ENCODE measurements around the gene COL9A3. TPM values are rescaled to one million over a fixed set of nuclear protein-coding genes. Genes with fewer than 3 reads are reported as not detected.

COL9A3 gene
- polyA plus RNA-seq, 1 donor from 2014 or later = 3.1 TPM

DNA sequence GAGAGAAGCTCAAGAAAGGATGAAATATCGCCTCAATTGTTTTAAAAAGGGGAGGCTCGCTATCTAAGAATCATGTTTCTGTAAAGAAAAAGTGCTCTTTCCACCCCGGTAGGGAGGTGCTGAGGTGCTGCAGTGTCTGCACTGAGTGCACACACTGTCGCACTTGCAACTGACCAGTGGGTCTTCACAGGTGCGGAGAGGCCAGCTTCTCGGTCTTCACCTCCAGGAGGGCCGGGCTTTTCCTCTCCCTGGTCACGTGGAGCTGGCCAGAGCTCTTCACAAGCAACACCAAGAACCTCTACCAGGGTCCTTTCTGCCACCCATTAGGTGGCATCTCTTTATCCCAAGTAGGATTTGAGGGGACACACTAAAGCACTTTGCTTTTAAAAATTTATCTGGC, 72.6 kb downstream of the COL9A3 start:
- no peak overlapping the region for H3K9ac ChIP-seq (ENCODE audit: low read length)
- no peaks in the 10 kb centered on the region for H3K9me3 ChIP-seq (ENCODE audit: low read length)
- no peak overlapping the region for H2AFZ ChIP-seq (ENCODE audit: low read depth, low read length)
- no peak overlapping the region for H3K4me2 ChIP-seq (ENCODE audit: low read length)
- no peak overlapping the region for H3K4me3 ChIP-seq (ENCODE audit: low read length)
- H3K27ac ChIP-seq (ENCODE audit: low read length) = no peak overlapping the region
- peaks cover 10% of the 10 kb centered on the region for H3K36me3 ChIP-seq (ENCODE audit: insufficient read depth, low read length)
- no peaks in the 10 kb centered on the region for H3K27me3 ChIP-seq (ENCODE audit: insufficient read depth, low read depth, low read length)
- no peaks in the 10 kb centered on the region for H3K9me2 ChIP-seq (ENCODE audit: insufficient read depth, low read length)
- H4K20me1 ChIP-seq (ENCODE audit: insufficient read depth) = no peaks in the 10 kb centered on the region
- H3F3A ChIP-seq (ENCODE audit: insufficient read depth, low read length, poor library complexity, severe bottlenecking) = no peaks in the 10 kb centered on the region
- no peaks in the 10 kb centered on the region for H3K79me2 ChIP-seq (replicated peaks; ENCODE audit: insufficient read depth, low read length)
- TF ChIP-seq EP300 (conservative IDR thresholded peaks at IDR 0.05; ENCODE audit: poor library complexity, severe bottlenecking) (no peak), TAF1 (IDR thresholded peaks at IDR 0.05; ENCODE audit: low read depth) (no peak), RAD21 (conservative IDR thresholded peaks at IDR 0.05) (no peak), POLR2AphosphoS5 (IDR thresholded peaks at IDR 0.05) (no peak), EZH2 (IDR thresholded peaks at IDR 0.05; ENCODE audit: borderline replicate concordance, insufficient read depth, low read length, poor library complexity, severe bottlenecking) (no peak), SMC3 (conservative IDR thresholded peaks at IDR 0.05; ENCODE audit: poor library complexity) (no peak), MXI1 (conservative IDR thresholded peaks at IDR 0.05; ENCODE audit: poor library complexity, severe bottlenecking) (no peak)
- TF ChIP-seq, protein P1, sequence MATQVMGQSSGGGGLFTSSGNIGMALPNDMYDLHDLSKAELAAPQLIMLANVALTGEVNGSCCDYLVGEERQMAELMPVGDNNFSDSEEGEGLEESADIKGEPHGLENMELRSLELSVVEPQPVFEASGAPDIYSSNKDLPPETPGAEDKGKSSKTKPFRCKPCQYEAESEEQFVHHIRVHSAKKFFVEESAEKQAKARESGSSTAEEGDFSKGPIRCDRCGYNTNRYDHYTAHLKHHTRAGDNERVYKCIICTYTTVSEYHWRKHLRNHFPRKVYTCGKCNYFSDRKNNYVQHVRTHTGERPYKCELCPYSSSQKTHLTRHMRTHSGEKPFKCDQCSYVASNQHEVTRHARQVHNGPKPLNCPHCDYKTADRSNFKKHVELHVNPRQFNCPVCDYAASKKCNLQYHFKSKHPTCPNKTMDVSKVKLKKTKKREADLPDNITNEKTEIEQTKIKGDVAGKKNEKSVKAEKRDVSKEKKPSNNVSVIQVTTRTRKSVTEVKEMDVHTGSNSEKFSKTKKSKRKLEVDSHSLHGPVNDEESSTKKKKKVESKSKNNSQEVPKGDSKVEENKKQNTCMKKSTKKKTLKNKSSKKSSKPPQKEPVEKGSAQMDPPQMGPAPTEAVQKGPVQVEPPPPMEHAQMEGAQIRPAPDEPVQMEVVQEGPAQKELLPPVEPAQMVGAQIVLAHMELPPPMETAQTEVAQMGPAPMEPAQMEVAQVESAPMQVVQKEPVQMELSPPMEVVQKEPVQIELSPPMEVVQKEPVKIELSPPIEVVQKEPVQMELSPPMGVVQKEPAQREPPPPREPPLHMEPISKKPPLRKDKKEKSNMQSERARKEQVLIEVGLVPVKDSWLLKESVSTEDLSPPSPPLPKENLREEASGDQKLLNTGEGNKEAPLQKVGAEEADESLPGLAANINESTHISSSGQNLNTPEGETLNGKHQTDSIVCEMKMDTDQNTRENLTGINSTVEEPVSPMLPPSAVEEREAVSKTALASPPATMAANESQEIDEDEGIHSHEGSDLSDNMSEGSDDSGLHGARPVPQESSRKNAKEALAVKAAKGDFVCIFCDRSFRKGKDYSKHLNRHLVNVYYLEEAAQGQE (IDR thresholded peaks at IDR 0.05; ENCODE audit: borderline replicate concordance) = no peak
- TF ChIP-seq, protein P2, sequence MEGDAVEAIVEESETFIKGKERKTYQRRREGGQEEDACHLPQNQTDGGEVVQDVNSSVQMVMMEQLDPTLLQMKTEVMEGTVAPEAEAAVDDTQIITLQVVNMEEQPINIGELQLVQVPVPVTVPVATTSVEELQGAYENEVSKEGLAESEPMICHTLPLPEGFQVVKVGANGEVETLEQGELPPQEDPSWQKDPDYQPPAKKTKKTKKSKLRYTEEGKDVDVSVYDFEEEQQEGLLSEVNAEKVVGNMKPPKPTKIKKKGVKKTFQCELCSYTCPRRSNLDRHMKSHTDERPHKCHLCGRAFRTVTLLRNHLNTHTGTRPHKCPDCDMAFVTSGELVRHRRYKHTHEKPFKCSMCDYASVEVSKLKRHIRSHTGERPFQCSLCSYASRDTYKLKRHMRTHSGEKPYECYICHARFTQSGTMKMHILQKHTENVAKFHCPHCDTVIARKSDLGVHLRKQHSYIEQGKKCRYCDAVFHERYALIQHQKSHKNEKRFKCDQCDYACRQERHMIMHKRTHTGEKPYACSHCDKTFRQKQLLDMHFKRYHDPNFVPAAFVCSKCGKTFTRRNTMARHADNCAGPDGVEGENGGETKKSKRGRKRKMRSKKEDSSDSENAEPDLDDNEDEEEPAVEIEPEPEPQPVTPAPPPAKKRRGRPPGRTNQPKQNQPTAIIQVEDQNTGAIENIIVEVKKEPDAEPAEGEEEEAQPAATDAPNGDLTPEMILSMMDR (IDR thresholded peaks at IDR 0.05; ENCODE audit: poor library complexity, severe bottlenecking) = no peak

DNA sequence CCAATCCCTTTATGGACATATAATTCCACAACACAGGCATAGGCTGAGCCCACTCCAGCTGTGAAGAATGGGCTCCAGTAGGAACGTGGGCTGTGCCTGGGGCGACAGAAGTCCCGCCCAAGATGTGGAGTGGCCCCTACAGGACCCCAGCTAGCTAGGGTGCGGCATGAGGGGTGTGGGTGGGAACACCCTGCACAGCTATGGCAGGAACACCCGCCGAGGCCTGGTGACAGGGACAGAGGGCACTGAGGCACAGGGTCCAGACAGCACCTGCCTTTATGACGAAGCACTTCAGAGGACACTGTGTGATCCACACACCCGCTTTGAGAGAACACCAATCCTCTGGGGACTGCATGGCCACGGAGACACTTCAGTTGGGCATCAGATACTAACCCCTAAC, 73.0 kb downstream of the COL9A3 start:
- no peak overlapping the region for H3K4me2 ChIP-seq (ENCODE audit: low read length)
- peaks cover 13% of the 10 kb centered on the region for H3K36me3 ChIP-seq (ENCODE audit: insufficient read depth, low read length)
- H4K20me1 ChIP-seq (ENCODE audit: insufficient read depth) = no peaks in the 10 kb centered on the region
- TF ChIP-seq, protein P1 (IDR thresholded peaks at IDR 0.05; ENCODE audit: borderline replicate concordance) = no peak
- TF ChIP-seq MXI1 (conservative IDR thresholded peaks at IDR 0.05; ENCODE audit: poor library complexity, severe bottlenecking) (no peak), POLR2AphosphoS5 (IDR thresholded peaks at IDR 0.05) (no peak), SMC3 (conservative IDR thresholded peaks at IDR 0.05; ENCODE audit: poor library complexity) (no peak), EP300 (conservative IDR thresholded peaks at IDR 0.05; ENCODE audit: poor library complexity, severe bottlenecking) (no peak), TAF1 (IDR thresholded peaks at IDR 0.05; ENCODE audit: low read depth) (no peak), EZH2 (IDR thresholded peaks at IDR 0.05; ENCODE audit: borderline replicate concordance, insufficient read depth, low read length, poor library complexity, severe bottlenecking) (no peak), RAD21 (conservative IDR thresholded peaks at IDR 0.05) (no peak)
- TF ChIP-seq, protein P2 (IDR thresholded peaks at IDR 0.05; ENCODE audit: poor library complexity, severe bottlenecking) = no peak
- H3K9ac ChIP-seq (ENCODE audit: low read length) = no peak overlapping the region
- no peak overlapping the region for H3K27ac ChIP-seq (ENCODE audit: low read length)
- H2AFZ ChIP-seq (ENCODE audit: low read depth, low read length) = no peak overlapping the region
- H3K4me3 ChIP-seq (ENCODE audit: low read length) = no peak overlapping the region
- H3K79me2 ChIP-seq (replicated peaks; ENCODE audit: insufficient read depth, low read length) = no peaks in the 10 kb centered on the region
- no peaks in the 10 kb centered on the region for H3K9me2 ChIP-seq (ENCODE audit: insufficient read depth, low read length)
- H3K9me3 ChIP-seq (ENCODE audit: low read length) = no peaks in the 10 kb centered on the region
- no peaks in the 10 kb centered on the region for H3F3A ChIP-seq (ENCODE audit: insufficient read depth, low read length, poor library complexity, severe bottlenecking)
- no peaks in the 10 kb centered on the region for H3K27me3 ChIP-seq (ENCODE audit: insufficient read depth, low read depth, low read length)

All from neural cell (in vitro differentiated cells).